NOMO-1 treated with dmso at 0.1 percent for 144 hours (cell line): ENCODE results near the gene IGF2BP1.
"Not testable (repeated sequence)": the region's sequence is repeated elsewhere in the genome, so short reads cannot be mapped to it uniquely, and the experiment has no call there.

Source experiments
- DNase-seq: peaks from one replicate; lab custom pipeline; 2025; ENCODE audit not compliant: unreplicated experiment; lab: John Stamatoyannopoulos, UW

IGF2BP1 gene

DNA sequence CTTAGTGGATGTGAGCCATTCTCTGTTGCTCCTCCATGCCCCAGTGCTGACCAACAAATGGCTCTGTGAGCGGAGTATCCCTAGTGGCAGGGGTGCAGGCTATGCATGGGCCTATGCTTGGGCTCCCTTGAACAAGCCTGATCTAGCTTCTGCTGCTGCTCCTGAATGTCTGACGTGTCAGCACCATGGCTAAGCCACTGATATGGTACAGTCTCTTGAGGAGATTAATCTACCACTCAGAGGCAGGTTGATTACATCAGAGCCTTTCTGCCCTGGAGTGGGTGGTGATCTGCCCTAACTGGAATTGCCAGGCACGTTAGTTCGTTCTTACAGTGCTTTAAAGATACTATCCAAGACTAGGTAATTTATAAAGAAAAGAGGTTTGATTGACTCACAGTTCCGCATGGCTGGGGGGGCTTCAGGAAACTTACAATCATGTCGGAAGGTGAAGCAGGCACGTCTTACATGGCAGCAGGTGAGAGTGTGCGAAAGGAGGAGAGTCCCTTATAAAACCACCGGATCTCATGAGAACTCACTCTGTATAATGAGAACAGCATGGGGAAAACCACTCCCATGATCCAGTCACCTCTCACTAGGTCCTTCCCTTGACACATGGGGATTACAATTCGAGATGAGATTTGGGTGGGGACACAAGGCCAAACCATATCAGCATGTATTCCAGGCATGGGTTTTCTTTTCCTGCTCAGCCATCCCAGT is 93.9 kb downstream of the IGF2BP1 start:
- DNase-seq: no peak

DNA sequence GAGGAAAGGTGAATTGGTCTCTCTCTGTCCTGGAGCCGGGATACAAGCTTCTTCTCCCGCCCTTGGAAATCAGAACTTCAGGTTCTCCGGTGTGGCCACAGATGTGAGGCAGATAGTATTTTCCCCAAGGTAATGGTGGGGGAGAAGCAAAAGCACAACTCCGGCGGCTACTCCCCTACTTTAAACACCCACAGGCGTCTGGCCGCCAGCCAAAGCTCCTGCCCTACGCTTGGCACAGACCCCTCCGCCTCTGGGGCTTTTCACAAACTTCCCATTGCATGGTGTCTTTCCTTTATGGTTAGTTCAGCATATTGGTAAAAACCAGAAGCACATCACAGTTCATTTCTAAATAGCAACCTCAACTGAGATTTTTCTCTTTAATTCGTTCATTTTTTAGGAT is 95.9 kb downstream of the IGF2BP1 start:
- no peak for DNase-seq

DNA sequence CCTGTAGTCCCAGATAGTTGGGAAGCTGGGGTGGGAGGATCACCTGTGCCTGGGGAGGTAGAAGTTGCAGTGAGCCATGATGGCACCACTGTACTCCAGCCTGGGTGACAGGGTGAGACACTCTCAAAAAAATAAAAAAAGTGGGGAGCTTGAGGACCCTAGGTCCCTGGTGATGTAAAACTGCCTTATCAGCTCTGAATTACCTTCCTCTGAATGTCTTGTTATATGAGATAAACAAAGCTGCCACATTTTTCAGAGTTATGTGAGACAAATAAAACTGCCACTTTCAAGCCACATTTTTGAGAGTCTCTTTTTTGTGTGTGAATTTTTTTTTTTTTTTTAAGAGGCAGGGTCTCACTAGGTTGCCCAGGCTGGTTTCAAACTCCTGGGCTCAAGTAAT is 103.4 kb downstream of the IGF2BP1 start:
- no peak for DNase-seq

DNA sequence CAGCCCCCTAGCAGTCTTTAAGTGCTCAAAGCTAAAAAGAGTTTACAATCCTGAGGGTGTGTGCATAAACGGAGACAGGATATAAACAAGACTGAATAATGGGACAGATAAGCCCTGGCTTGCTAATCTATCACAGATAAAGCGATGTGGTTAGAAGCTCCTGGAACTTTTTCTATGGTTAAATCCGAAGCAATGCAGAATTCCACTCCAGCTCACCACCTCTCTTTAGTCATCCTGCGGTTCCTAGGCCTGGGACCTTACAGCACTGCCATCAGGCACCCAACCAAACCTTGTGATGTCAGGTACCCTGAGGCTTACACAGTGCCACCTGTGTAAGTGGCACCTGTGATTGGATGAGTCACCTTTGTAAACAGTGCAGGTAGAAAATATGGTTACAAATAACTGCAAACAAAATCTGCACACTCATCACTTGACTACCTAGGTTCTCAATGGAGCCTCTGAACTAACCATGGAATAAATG is 103.9 kb downstream of the IGF2BP1 start:
- no peak for DNase-seq

DNA sequence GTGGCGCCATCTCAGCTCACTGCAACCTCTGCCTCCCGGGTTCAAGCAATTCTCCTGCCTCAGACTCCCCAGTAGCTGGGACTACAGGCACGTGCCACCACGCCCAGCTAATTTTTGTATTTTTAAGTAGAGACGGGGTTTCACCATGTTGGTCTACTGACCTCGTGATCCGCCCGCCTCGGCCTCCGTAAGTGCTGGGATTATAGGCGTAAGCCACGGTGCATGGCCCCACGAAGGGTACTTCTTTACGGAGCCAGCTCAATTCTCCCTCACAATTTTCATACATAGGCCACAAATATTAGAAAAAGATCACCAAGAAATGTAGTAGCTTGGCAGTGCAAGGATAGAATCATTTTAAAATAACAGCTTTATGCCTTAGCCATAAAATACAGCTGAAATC is 106.2 kb downstream of the IGF2BP1 start:
- not testable (repeated sequence) for DNase-seq

DNA sequence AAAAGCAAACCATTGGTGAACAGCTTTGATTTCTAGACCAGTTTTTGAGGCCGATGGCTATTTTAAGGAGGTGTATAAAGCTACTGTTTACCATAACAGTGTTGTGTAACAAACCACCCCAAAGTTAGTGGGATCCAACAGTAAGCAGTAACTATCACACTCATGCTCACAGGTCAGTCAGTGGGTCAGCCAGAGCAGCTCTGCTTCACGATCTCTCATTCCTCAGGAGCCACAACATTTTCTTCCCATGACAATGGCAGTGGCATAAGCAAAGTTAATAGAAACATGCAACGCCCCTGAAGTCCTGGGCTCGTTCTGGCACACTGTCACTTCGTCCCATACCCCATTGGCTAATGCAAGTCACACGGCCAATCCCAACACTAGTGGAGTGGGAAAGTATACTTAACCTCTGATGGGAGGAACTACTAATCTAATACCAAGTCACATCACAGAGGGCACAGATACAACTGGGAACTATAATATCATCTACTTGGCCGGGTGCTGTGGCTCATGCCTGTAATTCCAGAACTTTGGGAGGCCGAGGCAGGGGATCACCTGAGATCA is 107.4 kb downstream of the IGF2BP1 start:
- DNase-seq: no peak
